Measurements from ENCODE around the gene OCA2.

DNA sequence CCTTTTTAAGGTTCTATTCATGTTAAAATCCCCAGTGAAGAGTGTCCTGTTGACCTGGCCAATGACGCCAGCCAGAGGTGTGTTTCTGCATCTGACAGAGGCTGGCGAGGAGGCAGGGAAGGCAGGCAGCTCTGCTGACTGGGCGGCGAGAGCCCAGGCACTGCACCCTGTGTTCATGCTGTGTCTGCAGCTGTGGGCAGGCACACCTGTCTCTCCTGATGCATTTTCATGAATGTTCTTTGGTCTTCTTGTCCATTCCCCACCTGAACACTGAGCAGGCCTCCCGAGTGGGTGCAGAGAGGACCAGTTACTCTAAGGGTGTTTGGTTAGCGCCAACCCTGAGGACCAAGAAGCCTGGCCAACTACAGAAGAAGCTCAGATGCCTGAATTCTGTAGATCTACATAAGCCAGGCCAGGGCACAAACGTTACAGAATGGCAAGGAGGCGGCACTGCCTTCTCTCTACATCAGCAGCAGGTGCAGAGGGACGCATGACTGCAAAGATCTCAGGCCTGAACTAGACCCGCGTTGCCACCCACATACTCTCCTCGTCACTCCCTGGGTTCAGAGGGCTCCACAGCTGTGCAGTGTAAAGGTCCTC is 233.7 kb downstream of the OCA2 start:
- TF ChIP-seq, protein P1, sequence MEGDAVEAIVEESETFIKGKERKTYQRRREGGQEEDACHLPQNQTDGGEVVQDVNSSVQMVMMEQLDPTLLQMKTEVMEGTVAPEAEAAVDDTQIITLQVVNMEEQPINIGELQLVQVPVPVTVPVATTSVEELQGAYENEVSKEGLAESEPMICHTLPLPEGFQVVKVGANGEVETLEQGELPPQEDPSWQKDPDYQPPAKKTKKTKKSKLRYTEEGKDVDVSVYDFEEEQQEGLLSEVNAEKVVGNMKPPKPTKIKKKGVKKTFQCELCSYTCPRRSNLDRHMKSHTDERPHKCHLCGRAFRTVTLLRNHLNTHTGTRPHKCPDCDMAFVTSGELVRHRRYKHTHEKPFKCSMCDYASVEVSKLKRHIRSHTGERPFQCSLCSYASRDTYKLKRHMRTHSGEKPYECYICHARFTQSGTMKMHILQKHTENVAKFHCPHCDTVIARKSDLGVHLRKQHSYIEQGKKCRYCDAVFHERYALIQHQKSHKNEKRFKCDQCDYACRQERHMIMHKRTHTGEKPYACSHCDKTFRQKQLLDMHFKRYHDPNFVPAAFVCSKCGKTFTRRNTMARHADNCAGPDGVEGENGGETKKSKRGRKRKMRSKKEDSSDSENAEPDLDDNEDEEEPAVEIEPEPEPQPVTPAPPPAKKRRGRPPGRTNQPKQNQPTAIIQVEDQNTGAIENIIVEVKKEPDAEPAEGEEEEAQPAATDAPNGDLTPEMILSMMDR (IDR thresholded peaks at IDR 0.05) = no peak
- TF ChIP-seq POLR2A (IDR thresholded peaks at IDR 0.05) = no peak

Measured in vagina (tissue), 2 donors.